ENCODE measurements around the gene PLD5. TPM values are rescaled to one million over a fixed set of nuclear protein-coding genes. Genes with fewer than 3 reads are reported as not detected.

Gene PLD5
- total and polyA plus RNA-seq, 7 donors: 0.15 to 1.5 (median 0.83) TPM; not detected in 2

DNA sequence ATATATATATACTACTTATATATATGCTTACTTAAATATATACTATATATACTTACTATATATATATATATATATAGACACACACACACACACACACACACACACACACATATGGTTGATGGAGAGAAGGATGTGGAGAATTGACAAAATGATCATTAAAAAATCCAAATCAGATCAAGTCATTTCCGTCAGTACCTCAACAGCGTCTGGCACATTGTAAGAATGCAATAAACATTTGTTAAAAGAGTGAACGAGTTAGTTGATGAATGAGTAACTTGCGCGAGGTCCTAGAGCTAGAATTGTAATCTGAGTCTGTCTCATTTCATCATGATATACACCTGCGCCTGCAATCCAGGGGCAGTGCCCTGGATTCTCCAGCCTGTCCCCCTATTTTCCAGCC lies 282.6 kb downstream of the PLD5 start:
- intact Hi-C loops (cut with DNase I): no loop called here
- Histone ChIP-seq H3K9me3 (peaks cover 0 to 2% (median 0%) of the 10 kb centered on the region in 4 donors), H3K36me3 (no peaks in the 10 kb centered on the region), H3K27me3 (no peaks in the 10 kb centered on the region), H3K27ac (no peak overlapping the region), H3K4me3 (no peak overlapping the region), H3K4me1 (no peaks in the 10 kb centered on the region)
- WGBS, 2 donors: 33 to 61% methylated on average over 6 of the region's 6 CpGs
- TF ChIP-seq, protein P1, sequence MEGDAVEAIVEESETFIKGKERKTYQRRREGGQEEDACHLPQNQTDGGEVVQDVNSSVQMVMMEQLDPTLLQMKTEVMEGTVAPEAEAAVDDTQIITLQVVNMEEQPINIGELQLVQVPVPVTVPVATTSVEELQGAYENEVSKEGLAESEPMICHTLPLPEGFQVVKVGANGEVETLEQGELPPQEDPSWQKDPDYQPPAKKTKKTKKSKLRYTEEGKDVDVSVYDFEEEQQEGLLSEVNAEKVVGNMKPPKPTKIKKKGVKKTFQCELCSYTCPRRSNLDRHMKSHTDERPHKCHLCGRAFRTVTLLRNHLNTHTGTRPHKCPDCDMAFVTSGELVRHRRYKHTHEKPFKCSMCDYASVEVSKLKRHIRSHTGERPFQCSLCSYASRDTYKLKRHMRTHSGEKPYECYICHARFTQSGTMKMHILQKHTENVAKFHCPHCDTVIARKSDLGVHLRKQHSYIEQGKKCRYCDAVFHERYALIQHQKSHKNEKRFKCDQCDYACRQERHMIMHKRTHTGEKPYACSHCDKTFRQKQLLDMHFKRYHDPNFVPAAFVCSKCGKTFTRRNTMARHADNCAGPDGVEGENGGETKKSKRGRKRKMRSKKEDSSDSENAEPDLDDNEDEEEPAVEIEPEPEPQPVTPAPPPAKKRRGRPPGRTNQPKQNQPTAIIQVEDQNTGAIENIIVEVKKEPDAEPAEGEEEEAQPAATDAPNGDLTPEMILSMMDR (IDR thresholded peaks at IDR 0.05): no peak
- no peak for TF ChIP-seq EP300 (IDR thresholded peaks at IDR 0.05)
- no peak for TF ChIP-seq POLR2A (IDR thresholded peaks at IDR 0.05)
- TF ChIP-seq POLR2AphosphoS5 (IDR thresholded peaks at IDR 0.05): no peak
- DNase-seq: no peak

DNA sequence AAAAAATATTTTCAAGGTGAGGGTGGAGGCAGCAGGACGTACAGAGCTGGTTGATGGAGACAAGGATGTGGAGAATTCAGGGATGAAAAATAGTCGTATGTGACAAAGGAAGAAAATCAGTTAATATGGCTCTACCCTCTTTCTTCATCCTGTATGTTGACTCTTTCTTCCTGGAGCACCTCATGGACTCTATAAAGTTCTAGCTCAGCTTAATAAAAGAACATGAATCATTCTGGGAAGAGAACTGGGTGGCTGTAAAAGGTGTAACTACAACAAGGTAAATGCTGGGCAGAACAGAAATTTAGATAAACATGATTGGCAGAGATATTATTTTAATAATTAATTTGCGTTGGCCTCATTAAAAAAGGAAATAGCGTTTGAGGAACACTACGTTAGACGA lies 283.8 kb downstream of the PLD5 start:
- Histone ChIP-seq H3K36me3 (no peaks in the 10 kb centered on the region), H3K4me1 (no peaks in the 10 kb centered on the region), H3K27ac (no peak overlapping the region), H3K9me3 (peaks cover 0 to 2% (median 0%) of the 10 kb centered on the region in 4 donors), H3K27me3 (no peaks in the 10 kb centered on the region), H3K4me3 (no peak overlapping the region)
- WGBS, 2 donors: 86 to 90% methylated on average over 6 of the region's 6 CpGs
- no peak for TF ChIP-seq EP300 (IDR thresholded peaks at IDR 0.05)
- TF ChIP-seq, protein P1 (IDR thresholded peaks at IDR 0.05): no peak
- TF ChIP-seq POLR2AphosphoS5 (IDR thresholded peaks at IDR 0.05): no peak
- TF ChIP-seq POLR2A (IDR thresholded peaks at IDR 0.05): no peak
- DNase-seq: no peak
- intact Hi-C loops (cut with DNase I): no loop called here

DNA sequence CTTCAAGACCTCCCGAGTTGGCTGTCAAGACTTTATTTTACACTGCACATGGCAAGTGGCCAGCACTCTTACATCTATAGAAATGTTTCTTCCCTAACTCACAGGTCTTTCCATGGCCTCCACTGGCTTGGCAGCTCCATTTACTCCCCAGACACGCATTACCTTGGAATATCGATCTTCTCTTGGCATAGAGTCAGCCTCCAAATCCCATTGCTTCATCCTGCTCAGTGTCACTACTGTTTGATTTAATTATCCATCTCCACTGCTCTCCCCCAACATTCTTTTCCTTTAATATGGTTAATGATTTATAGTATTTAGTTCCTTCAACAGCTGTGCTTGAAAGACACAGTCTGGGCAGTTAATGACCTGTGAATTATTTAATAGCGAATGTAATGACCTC lies 284.4 kb downstream of the PLD5 start:
- H3K36me3 ChIP-seq: no peaks in the 10 kb centered on the region
- DNase-seq: no peak
- intact Hi-C loops (cut with DNase I): no loop called here
- no peaks in the 10 kb centered on the region for H3K4me1 ChIP-seq
- H3K27me3 ChIP-seq: no peaks in the 10 kb centered on the region
- TF ChIP-seq POLR2A (IDR thresholded peaks at IDR 0.05) (no peak), EP300 (IDR thresholded peaks at IDR 0.05) (no peak), POLR2AphosphoS5 (IDR thresholded peaks at IDR 0.05) (no peak)
- TF ChIP-seq, protein P1 (IDR thresholded peaks at IDR 0.05): no peak
- H3K9me3 ChIP-seq: peaks cover 0 to 2% (median 0%) of the 10 kb centered on the region in 4 donors
- H3K4me3 ChIP-seq: no peak overlapping the region
- no peak overlapping the region for H3K27ac ChIP-seq
- WGBS, 2 donors: 64 to 74% methylated on average over 4 of the region's 4 CpGs

DNA sequence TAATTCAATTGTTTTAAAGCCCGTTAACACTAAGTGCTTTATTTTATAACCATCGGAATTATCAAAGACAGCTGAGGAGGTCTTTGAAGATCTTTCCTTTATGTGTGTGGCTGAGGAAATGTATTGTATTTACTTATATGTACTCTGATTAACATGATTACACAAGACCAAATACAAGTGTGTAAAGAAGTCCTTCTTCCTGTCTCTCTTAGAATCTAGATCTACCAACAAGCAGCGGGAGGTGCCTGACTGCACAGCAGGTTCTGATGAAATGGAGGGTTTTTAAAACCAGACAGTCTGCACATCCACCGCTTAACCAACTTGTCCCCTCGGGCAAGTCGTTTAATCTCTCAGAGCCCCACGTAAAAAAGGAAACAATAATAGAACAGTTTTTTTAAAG lies 285.1 kb downstream of the PLD5 start:
- Histone ChIP-seq H3K9me3 (peaks cover 0 to 2% (median 0%) of the 10 kb centered on the region in 4 donors), H3K4me1 (no peaks in the 10 kb centered on the region), H3K27me3 (no peaks in the 10 kb centered on the region), H3K4me3 (no peak overlapping the region), H3K36me3 (no peaks in the 10 kb centered on the region), H3K27ac (no peak overlapping the region)
- no peak for DNase-seq
- WGBS, 2 donors: 66 to 75% methylated on average over 7 of the region's 7 CpGs
- TF ChIP-seq EP300 (IDR thresholded peaks at IDR 0.05) (no peak), POLR2A (IDR thresholded peaks at IDR 0.05) (no peak), POLR2AphosphoS5 (IDR thresholded peaks at IDR 0.05) (no peak)
- TF ChIP-seq, protein P1 (IDR thresholded peaks at IDR 0.05): no peak
- intact Hi-C loops (cut with DNase I): no loop called here

DNA sequence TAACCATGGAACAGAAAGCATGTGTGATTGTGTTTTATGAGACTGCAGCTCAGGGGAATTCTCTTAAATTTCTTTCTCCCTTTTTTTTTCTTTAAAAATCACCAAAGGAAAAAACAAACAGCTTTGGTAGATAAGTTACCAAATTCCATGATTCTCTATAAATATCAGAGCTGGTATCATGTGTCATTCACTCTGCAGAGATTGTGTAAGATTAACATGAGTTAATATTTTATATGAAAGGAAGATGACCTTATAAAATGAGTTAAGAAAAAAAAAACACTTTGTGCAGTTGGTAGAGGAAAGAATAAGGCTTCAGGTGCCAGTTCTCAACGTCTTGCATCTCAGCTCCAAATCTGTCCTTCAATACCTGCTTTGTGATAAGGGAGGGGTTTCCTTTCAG lies 287.4 kb downstream of the PLD5 start:
- Histone ChIP-seq H3K27ac (no peak overlapping the region), H3K27me3 (no peaks in the 10 kb centered on the region), H3K4me3 (no peak overlapping the region), H3K36me3 (no peaks in the 10 kb centered on the region), H3K4me1 (no peaks in the 10 kb centered on the region), H3K9me3 (peaks cover 0 to 2% (median 0%) of the 10 kb centered on the region in 4 donors)
- WGBS, 2 donors: 32 to 61% methylated on average over 1 of the region's 1 CpG
- intact Hi-C loops (cut with DNase I): no loop called here
- TF ChIP-seq POLR2A (IDR thresholded peaks at IDR 0.05) (no peak), EP300 (IDR thresholded peaks at IDR 0.05) (no peak), POLR2AphosphoS5 (IDR thresholded peaks at IDR 0.05) (no peak)
- TF ChIP-seq, protein P1 (IDR thresholded peaks at IDR 0.05): no peak
- no peak for DNase-seq
